Measurements from ENCODE around the gene ENO2.

The ENO2 gene

GRCh38 chr12:6934110-6934509, 19.7 kb downstream of the ENO2 start:
- no peak for TF ChIP-seq POLR2AphosphoS5 (IDR thresholded peaks at IDR 0.05; ENCODE audit: low read depth, low read length)
- TF ChIP-seq POU2F2 (IDR thresholded peaks at IDR 0.05; ENCODE audit: low read depth, low read length): no peak
- no peak for TF ChIP-seq TAF1 (IDR thresholded peaks at IDR 0.05; ENCODE audit: low read depth, low read length)
- TF ChIP-seq SPI1 (IDR thresholded peaks at IDR 0.05; ENCODE audit: low read depth, low read length): no peak
- no peak for TF ChIP-seq PAX5 (IDR thresholded peaks at IDR 0.05; ENCODE audit: insufficient read depth, low read length, severe bottlenecking)
- TF ChIP-seq POLR2A (IDR thresholded peaks at IDR 0.05; ENCODE audit: low read depth, low read length): no peak
- FAIRE-seq: no peak

GRCh38 chr12:6935371-6936193, 21.2 kb downstream of the ENO2 start:
- DNase-seq (ENCODE audit: insufficient read length, low spot score) (no peak), FAIRE-seq (peak; percentile 13)
- TF ChIP-seq POLR2AphosphoS5 (IDR thresholded peaks at IDR 0.05; ENCODE audit: low read depth, low read length): no peak
- TF ChIP-seq POLR2A (IDR thresholded peaks at IDR 0.05; ENCODE audit: low read depth, low read length): no peak
- TF ChIP-seq TAF1 (IDR thresholded peaks at IDR 0.05; ENCODE audit: low read depth, low read length): no peak
- TF ChIP-seq SPI1 (IDR thresholded peaks at IDR 0.05; ENCODE audit: low read depth, low read length): no peak
- TF ChIP-seq PAX5 (IDR thresholded peaks at IDR 0.05; ENCODE audit: insufficient read depth, low read length, severe bottlenecking): no peak
- no peak for TF ChIP-seq POU2F2 (IDR thresholded peaks at IDR 0.05; ENCODE audit: low read depth, low read length)

More at GRCh38 chr12:6934110-6934509, 19.7 kb downstream of the ENO2 start:
- DNase-seq (ENCODE audit: insufficient read length, low spot score): no peak

- no peak for TF ChIP-seq PAX5 (IDR thresholded peaks at IDR 0.05; ENCODE audit: insufficient read depth, low read length, severe bottlenecking)
- no peak for TF ChIP-seq POLR2A (IDR thresholded peaks at IDR 0.05; ENCODE audit: low read depth, low read length)
- no peak for TF ChIP-seq POU2F2 (IDR thresholded peaks at IDR 0.05; ENCODE audit: low read depth, low read length)
- no peak for TF ChIP-seq TAF1 (IDR thresholded peaks at IDR 0.05; ENCODE audit: low read depth, low read length)
- no peak for TF ChIP-seq SPI1 (IDR thresholded peaks at IDR 0.05; ENCODE audit: low read depth, low read length)
- TF ChIP-seq POLR2AphosphoS5 (IDR thresholded peaks at IDR 0.05; ENCODE audit: low read depth, low read length): no peak
- no peak for FAIRE-seq
- no peak for DNase-seq (ENCODE audit: insufficient read length, low spot score)
Measured at GRCh38 chr12:6936194-6936635, 21.8 kb downstream of the ENO2 start.

GRCh38 chr12:6936636-6937480, 22.5 kb downstream of the ENO2 start:
- no peak for TF ChIP-seq POU2F2 (IDR thresholded peaks at IDR 0.05; ENCODE audit: low read depth, low read length)
- TF ChIP-seq POLR2AphosphoS5 (IDR thresholded peaks at IDR 0.05; ENCODE audit: low read depth, low read length): peak; percentile 84
- TF ChIP-seq TAF1 (IDR thresholded peaks at IDR 0.05; ENCODE audit: low read depth, low read length): no peak
- no peak for TF ChIP-seq PAX5 (IDR thresholded peaks at IDR 0.05; ENCODE audit: insufficient read depth, low read length, severe bottlenecking)
- TF ChIP-seq SPI1 (IDR thresholded peaks at IDR 0.05; ENCODE audit: low read depth, low read length): no peak
- no peak; the same call in 1 of the 2 replicates for TF ChIP-seq POLR2A (IDR thresholded peaks at IDR 0.05; ENCODE audit: low read depth, low read length)
- DNase-seq (ENCODE audit: insufficient read length, low spot score) (no peak), FAIRE-seq (no peak)

GRCh38 chr12:6937481-6938352, 23.3 kb downstream of the ENO2 start:
- peak; percentile 47 for TF ChIP-seq PAX5 (IDR thresholded peaks at IDR 0.05; ENCODE audit: insufficient read depth, low read length, severe bottlenecking)
- TF ChIP-seq SPI1 (IDR thresholded peaks at IDR 0.05; ENCODE audit: low read depth, low read length): no peak
- peak; percentile 86; the same call in 1 of the 2 replicates for TF ChIP-seq POLR2AphosphoS5 (IDR thresholded peaks at IDR 0.05; ENCODE audit: low read depth, low read length)
- peak; percentile 86; the same call in 1 of the 2 replicates for TF ChIP-seq TAF1 (IDR thresholded peaks at IDR 0.05; ENCODE audit: low read depth, low read length)
- TF ChIP-seq POU2F2 (IDR thresholded peaks at IDR 0.05; ENCODE audit: low read depth, low read length): no peak
- TF ChIP-seq POLR2A (IDR thresholded peaks at IDR 0.05; ENCODE audit: low read depth, low read length): peak; percentile 72
- DNase-seq (ENCODE audit: insufficient read length, low spot score): peak; percentile 84
- FAIRE-seq: peak; percentile 100

- DNase-seq (ENCODE audit: insufficient read length, low spot score): no peak
- TF ChIP-seq TAF1 (IDR thresholded peaks at IDR 0.05; ENCODE audit: low read depth, low read length) (no peak), POLR2A (IDR thresholded peaks at IDR 0.05; ENCODE audit: low read depth, low read length) (no peak; the same call in 1 of the 2 replicates), PAX5 (IDR thresholded peaks at IDR 0.05; ENCODE audit: insufficient read depth, low read length, severe bottlenecking) (no peak), POU2F2 (IDR thresholded peaks at IDR 0.05; ENCODE audit: low read depth, low read length) (no peak), SPI1 (IDR thresholded peaks at IDR 0.05; ENCODE audit: low read depth, low read length) (no peak), POLR2AphosphoS5 (IDR thresholded peaks at IDR 0.05; ENCODE audit: low read depth, low read length) (no peak)
- FAIRE-seq: no peak
Measured at GRCh38 chr12:6938353-6939190, 24.2 kb downstream of the ENO2 start.

- DNase-seq (ENCODE audit: insufficient read length, low spot score) (no peak), FAIRE-seq (no peak)
- TF ChIP-seq SPI1 (IDR thresholded peaks at IDR 0.05; ENCODE audit: low read depth, low read length) (no peak), POU2F2 (IDR thresholded peaks at IDR 0.05; ENCODE audit: low read depth, low read length) (no peak), POLR2AphosphoS5 (IDR thresholded peaks at IDR 0.05; ENCODE audit: low read depth, low read length) (no peak), POLR2A (IDR thresholded peaks at IDR 0.05; ENCODE audit: low read depth, low read length) (no peak), TAF1 (IDR thresholded peaks at IDR 0.05; ENCODE audit: low read depth, low read length) (no peak), PAX5 (IDR thresholded peaks at IDR 0.05; ENCODE audit: insufficient read depth, low read length, severe bottlenecking) (no peak)
Measured at GRCh38 chr12:6939191-6939540, 24.8 kb downstream of the ENO2 start.
